ENCODE measurements around the gene C1orf105.
A peak's percentile ranks its signal among the peaks of the same experiment; 100 is the strongest.
"Not testable (repeated sequence)": the region's sequence is repeated elsewhere in the genome, so short reads cannot be mapped to it uniquely, and the experiment has no call there.

Gene C1orf105

DNA sequence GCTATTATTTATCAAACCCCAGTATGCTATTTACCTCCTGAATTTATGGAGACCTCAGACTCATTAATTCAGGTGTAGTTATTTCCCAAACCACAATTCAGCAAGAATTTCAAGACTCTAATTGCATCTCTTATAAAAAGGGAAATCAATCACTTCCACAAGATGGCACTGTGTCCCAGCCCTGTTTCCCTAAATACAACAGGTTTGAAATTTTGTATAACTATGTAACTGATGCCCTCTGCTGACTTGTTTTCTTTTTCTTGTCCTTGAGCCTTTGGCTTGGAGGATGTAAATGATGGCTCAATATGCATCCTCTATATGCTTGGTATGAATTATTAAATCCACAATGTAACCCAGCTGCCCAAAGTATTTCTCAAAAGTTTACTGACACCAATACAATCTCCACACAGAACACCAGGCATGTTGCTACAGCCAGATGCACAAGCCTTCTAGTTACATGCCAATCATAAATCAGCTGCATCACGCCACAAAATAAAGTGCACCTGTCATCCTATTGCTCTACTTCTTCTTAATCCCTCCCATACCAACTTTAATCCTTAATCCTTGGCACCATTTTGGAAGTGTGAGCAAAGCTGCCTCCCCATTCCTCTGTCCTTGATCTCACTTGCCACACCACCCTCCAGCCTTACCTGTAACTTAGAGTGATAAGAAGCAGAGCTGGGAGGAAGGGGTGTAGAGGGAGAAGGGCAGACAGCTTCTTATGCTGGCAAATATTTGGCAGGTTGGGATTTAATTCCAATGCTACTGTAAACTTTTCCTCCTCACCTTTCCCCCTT, 9.0 kb downstream of the C1orf105 start:
- peak; percentile 26 for DNase-seq

DNA sequence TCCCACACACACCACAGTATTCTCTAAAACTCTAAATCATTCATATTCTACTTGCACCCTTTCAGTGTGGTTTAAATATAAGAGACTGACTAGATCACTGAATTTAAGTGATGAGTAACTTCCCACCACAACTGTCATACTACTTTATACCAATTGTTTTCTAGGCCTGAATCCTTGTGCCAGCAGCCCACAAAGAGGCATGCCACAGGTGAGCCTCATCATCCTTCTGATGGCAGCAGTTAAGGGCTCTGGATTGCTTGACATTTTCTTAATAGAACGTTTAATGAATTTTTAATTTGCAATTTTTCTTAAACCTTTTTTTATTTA, 9.6 kb downstream of the C1orf105 start:
- no peak for DNase-seq

DNA sequence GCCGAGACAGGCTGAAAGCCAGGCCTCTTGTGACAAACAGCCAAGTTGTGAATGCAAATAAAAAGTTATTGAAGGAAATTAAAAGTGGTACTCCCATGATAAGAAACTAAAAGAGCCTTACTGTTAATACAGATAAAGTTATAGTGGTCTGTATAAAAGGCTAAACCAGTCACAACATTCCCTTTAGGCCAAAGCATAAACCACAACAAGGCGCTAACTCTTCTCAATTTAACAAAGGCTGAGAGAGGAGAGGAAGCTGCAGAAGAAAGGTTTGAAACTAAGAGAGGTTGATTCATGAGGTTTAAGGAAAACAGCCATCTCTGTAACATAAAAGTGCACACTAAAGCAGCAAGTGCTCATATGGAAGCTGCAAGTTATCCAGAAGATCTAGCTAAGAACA, 10.7 kb downstream of the C1orf105 start:
- no peak for DNase-seq

- DNase-seq = peak; percentile 9
Observed at GRCh38 chr1:172431721-172432192, 11.3 kb downstream of the C1orf105 start.

GRCh38 chr1:172437183-172437582, 16.7 kb downstream of the C1orf105 start:
- not testable (repeated sequence) for DNase-seq

DNA sequence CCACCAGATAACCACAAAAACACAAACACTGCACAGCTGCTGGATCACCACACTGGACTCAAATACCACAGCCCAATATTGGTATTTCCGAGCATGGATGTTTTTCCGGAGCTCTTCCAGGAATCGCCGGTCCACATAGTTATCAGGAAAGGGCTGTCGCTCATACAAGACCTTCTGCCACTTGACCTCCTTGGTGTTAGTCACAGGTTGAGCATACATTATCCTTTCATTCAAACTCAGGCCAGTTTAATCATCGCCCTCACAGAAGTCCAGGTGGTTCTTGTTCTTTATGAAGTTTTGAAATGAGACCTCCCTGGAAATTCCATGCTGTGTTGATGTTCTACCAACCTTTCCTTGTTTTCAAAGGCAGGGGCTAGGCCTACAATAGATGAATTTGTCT, 21.9 kb downstream of the C1orf105 start:
- no peak for DNase-seq

DNA sequence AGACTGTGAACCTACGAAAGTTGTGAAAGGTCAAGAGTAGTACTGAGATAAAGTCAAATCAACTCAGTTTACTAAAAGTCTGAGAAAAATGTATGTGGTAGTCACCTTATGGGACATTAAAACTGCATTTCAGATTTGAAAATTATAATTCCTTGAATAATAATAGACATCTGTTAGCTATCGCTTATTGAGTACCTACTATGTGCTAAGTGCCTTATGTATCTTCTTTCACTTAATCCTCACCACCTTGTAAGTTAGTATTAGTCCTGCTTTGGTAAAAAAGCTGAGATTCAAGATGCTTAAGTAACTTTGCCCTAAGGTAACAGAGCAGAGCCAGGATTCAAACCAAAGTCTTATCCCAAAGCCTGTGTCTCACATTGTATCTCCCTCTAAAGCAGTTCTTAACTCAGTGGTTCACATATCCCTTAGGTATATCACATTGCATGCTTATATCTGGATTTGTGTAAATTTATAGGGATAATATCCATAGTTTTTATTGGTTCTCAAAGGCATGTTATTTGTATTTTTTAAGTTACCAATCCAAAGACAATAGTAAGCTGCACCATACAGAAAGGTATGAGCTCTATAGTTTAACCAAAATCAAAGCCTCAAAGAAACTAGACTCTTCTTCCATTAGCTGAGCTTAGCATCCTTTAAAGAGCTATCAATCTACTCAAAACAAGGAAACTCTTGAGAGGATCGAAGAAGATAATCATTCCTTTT, 22.5 kb downstream of the C1orf105 start:
- no peak for DNase-seq

DNA sequence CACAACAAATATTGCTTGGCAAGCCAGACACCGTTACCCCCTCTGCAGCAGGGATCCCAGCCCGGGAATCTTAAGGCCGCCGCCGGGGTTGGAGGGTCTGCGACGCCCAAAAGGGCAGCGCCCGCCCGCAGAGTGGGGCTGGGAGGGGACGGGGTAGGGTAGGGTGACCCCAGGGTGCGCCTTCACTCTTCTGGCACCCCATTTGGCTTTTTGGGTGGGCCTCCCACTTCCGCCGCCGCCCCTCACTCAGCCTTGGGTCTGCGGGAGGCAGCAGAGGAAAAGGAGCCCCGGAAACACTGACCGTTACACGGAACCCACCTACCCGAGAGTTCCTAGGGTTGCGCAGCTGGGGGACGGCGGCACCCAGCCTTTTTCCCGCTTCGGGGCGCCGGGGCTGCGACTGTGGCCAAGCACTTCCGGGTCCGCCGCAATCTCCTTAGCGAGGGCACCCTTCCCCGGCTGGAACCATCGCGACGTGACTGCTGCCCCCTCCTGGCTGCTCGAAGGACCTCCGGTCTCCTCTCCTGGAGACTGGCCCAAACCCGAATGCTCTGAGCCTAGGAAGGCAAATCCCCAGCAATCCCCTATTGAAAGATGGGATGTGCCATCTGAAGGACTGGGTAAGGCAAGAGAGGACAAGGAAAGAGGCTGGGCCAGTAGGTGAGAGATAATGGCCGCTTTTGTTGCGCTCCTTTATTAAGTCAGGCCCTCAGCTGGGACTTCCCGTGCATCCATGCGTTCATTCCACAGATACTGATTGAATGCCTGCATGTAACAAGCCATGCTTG, 23.4 kb downstream of the C1orf105 start, which contains the start of gene PIGC:
Gene PIGC, minus strand, starts transcription at position 404 of the 788 bp plus-strand sequence. CDS start 1,447 bp downstream, outside the sequence.
- peak; percentile 92 for DNase-seq

DNA sequence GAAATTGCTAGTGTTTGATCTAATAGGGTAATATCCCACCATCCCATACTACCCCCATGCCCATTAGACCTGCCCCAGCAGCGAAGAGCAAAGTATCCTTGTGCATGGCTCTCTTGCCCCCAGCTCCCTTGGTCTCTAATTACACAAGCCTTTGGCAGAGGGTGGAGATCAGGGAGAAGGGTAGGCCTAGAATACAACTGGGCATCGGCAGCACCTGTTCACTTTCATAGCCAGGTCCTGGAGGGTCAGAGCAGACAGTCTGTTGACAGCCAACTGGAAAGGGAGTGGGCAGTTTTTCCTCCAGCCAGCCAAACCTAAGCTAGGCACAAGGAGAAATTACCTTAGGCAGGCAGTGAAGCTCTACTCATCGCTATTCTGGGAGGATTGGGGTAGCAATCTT, 26.1 kb downstream of the C1orf105 start:
- DNase-seq = no peak

- DNase-seq = no peak
Observed at GRCh38 chr1:172447641-172448040, 27.2 kb downstream of the C1orf105 start.

DNA sequence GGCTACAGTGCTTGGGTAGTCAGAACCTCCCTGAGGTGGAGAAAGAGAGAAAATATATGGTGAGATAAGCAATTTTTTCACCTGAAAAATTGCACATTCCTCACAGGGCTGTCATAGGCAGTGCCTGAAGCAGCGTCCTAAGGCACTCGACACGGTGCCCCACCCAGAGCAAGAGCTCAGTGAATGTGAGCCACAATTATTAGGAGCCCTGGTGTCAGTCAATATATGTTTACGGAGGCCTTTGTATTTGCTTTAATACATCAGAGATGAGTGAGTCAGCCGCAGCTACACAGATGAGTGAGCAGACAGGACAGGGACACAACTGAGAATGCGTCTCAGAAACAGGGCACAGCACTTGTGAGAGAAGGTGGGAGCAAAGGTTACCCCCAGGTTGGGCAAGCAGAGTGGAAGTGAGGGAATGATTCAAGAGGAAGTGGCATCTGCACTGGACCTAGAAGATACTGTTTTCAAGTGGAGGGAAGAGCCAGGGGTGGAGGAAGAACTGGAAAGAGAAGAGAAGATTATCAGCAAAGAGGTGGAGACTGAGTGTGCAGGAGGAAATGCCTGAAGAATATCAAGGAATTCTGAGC, 28.6 kb downstream of the C1orf105 start:
- DNase-seq = no peak

- DNase-seq = peak; percentile 9
Observed at GRCh38 chr1:172449585-172450523, 29.4 kb downstream of the C1orf105 start.

DNA sequence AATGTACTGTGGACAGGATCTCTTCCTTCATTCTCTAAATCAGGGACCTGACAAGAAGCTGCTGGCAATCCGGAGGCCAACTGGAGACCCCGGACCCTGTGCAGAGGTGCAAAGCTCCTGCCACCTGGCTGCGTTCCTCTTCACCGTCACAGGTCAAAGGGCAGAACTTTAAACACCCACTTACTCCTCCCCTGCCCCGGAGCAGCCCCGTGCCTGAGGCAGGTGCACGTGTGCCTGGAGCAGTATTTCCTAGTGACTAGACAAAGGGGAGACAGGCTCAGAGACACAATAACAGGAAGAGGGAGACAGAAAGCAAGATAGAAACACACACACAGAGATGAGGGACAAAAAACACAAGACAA, 30.0 kb downstream of the C1orf105 start:
- DNase-seq = no peak

DNA sequence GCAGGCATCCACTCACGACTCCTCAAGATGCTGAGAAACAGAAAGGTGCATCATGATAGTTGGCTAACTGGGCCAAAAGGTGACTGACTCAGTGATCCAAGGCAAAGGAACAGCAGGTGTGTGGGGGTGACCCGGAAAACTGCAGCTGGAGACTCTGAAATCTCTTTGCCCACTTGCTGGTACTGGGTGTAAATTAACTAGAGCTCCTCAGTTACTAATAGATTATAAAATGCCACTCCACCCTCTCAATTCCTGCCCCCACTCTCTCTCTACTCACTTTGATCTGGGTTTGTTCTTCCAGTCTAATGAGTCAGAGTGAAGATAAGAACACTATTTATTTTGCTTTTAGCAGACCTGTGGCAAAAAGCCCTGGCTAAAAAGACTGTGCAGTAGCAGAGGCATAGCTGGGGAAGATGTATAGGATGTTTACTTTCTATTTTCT, 30.5 kb downstream of the C1orf105 start:
- no peak for DNase-seq

DNA sequence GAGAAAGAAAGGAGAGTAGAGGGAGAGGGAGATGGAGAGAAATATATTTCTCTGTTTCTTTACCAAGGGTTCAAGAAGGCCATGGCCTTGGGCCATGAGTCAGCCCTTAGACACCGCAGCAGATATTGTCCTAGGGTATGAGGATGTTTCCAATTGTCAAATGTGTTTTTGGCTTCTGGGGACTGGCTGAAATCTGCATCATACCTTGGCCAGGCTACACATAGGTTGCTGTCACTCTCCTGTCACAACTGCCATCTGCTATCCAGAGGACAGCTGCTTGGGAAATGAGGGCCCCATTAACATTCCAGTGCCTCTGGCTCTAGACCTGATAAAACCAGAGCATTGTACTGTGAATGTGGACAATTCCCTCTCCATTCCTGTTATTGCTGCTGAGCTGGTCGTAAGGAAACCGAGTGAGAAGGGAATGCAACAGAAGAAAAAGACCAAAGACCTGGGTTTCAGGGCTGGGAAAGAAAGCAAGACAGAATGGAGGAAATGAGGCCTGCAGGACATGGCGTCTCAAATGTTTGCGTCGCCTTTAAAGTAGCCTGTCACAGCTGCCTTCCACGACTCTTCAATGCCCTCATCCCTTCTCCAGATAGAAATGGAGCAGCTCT, 32.2 kb downstream of the C1orf105 start:
- no peak for DNase-seq

DNA sequence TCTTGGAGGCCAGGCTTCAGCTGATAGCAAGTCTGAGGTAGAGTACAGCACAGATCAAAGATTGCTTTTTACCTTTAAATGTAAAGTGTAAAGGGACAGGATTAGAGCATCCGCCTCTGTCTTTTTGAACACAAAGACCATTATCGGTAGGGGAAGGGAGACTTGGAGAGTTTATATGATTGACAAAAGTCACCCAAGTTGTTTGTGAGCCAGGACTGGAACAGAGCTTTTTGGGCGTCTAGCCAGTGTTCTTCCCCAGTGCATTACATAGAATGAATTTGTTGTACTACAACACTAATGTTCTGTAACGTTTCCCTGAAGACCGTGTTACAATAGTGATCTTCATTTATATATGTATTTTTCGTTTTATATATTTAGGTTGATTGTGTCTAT, 32.7 kb downstream of the C1orf105 start:
- DNase-seq = no peak

DNA sequence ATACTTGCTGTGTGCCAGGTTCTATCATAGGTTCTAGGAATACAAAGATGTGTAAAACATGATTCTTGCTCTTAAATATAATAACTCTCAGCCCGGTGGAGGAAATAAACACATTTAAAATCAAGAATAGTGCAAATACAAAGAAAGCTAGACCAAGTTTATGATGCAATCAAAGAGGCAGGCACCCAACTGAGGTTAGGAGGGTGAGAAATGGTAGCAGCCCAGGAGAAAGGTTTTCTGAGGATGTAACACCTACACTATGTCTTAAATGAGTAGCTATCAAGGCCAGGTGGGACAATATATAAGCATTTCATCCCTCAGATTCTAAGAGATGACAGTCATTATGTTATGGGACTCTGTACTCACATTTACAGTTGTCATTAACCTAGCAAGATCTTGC, 33.1 kb downstream of the C1orf105 start:
- no peak for DNase-seq

- no peak for DNase-seq
Observed at GRCh38 chr1:172455451-172455850, 35.0 kb downstream of the C1orf105 start.

DNA sequence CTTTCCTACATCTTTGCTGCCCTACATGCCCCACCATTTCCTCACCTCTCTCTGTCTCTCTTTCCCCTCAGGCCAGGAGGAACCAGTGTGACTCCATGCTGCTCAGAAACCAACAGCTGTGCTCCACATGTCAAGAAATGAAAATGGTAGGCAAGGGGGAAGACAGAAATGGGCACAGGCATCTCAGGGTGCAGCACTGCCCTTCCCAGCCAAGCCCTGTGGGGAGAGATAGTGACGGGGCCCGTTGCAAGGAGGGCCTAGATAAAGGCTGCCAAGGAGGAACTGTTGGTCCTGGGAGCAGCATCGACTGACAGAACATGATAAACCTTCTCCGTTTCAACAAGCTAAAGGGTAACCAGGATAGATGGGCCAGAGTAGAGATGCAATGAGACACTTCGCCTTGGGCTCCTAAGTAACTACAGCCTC, 35.9 kb downstream of the C1orf105 start:
- no peak for DNase-seq

DNA sequence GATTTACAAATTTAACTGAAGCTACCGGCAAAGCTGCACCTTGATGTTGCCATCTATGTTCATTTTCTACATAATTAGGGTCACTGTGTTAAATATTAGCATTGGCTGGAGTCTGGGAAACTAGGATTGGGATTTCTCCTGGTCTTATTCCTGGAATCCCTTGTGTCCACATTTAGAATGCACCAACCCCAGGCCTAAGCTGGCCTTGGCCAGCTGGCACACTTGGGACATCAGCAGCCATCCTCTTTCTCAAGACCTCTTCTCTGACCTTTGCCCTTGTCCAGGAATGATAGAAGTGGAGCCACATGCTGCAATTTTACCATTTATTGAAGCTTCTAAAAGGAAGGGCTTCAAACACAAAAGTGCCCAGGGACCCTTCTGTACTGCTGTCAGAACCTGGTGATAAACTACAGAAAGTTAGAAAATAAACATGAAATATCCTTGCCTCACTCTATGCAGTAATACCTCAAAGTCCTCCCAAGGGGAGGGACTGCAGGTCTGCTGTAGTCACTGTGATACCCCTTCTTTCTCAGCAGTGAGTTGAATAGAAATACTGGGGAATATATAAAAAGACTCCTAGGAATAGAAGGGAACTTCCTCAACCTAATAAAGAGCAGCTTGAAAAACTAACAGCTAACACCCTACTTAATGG, 37.1 kb downstream of the C1orf105 start:
- no peak for DNase-seq

DNA sequence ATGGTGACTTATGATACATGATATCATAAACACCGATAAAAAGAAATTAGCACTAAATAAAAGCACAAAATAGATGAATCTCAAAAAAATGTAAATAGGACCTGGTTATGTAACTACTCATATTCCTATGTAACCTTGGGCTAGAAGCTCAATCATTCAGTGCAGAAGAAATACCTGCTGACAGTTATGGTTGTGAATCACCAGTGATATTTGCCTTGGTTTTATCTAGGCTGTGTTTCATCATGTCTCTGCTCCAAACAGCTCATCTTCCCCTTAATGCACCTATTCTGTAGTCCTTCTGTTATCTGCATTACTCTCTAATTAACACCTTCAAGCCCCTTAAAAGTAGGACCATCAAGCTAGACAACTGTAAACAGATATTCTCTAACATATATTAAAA, 39.7 kb downstream of the C1orf105 start:
- DNase-seq = no peak

All from activated gamma-delta T cell treated with Interleukin-2 at 50 U/mL for 16 hours (primary cell).